ENCODE data around the gene TIMP3.

TIMP3 gene

GRCh38 chr22:32848226-32848625 lies 46.7 kb downstream of the TIMP3 start:
- ChIA-PET POLR2A (no interaction called here), CTCF (interaction anchor here (1.0 to 3.7 kb wide), 4 partner anchors 12 to 153 kb away, joined by 3 to 19 read pairs (median 4); no protein-coding TSS in a partner anchor)
- no peak for TF ChIP-seq CTCF (IDR thresholded peaks at IDR 0.05; ENCODE audit: insufficient read depth, low read length, missing control alignments)
- H3K4me3 ChIP-seq (ENCODE audit: low read depth, low read length): no peak overlapping the region
- DNase-seq (ENCODE audit: low read depth, low spot score): no peak

- ChIA-PET CTCF (interaction anchor here (0.8 to 3.7 kb wide), 7 partner anchors 10 to 151 kb away, joined by 3 to 19 read pairs (median 4); no protein-coding TSS in a partner anchor), POLR2A (no interaction called here)
- no peak for DNase-seq (ENCODE audit: low read depth, low spot score)
- no peak overlapping the region for H3K4me3 ChIP-seq (ENCODE audit: low read depth, low read length)
- TF ChIP-seq CTCF (IDR thresholded peaks at IDR 0.05; ENCODE audit: insufficient read depth, low read length, missing control alignments): no peak
These were observed 48.0 kb downstream of the TIMP3 start for GRCh38 chr22:32849501-32849900.

- CTCF ChIA-PET: interaction anchor here (0.8 to 3.7 kb wide), 6 partner anchors 9 to 150 kb away, joined by 3 to 19 read pairs (median 4); no protein-coding TSS in a partner anchor
- POLR2A ChIA-PET: no interaction called here
- DNase-seq (ENCODE audit: low read depth, low spot score): no peak
- H3K4me3 ChIP-seq (ENCODE audit: low read depth, low read length): no peak overlapping the region
- no peak for TF ChIP-seq CTCF (IDR thresholded peaks at IDR 0.05; ENCODE audit: insufficient read depth, low read length, missing control alignments)
These were observed 48.7 kb downstream of the TIMP3 start for GRCh38 chr22:32850157-32850556.

GRCh38 chr22:32850591-32851517 lies 49.3 kb downstream of the TIMP3 start:
- ChIA-PET CTCF (interaction anchor here (0.8 to 1.6 kb wide), 3 partner anchors 9 to 150 kb away, joined by 3 to 9 read pairs (median 3); no protein-coding TSS in a partner anchor), POLR2A (no interaction called here)
- DNase-seq (ENCODE audit: low read depth, low spot score): no peak
- TF ChIP-seq CTCF (IDR thresholded peaks at IDR 0.05; ENCODE audit: insufficient read depth, low read length, missing control alignments): no peak
- H3K4me3 ChIP-seq (ENCODE audit: low read depth, low read length): no peak overlapping the region

- DNase-seq (ENCODE audit: low read depth, low spot score): no peak
- no peak overlapping the region for H3K4me3 ChIP-seq (ENCODE audit: low read depth, low read length)
- ChIA-PET CTCF (interaction anchor here (1.3 kb wide), 2 partner anchors 10 to 25 kb away, joined by 3 to 4 read pairs; no protein-coding TSS in a partner anchor), POLR2A (no interaction called here)
- no peak for TF ChIP-seq CTCF (IDR thresholded peaks at IDR 0.05; ENCODE audit: insufficient read depth, low read length, missing control alignments)
These were observed 51.1 kb downstream of the TIMP3 start for GRCh38 chr22:32852395-32853251.
